ENCODE measurements around the gene SAXO1.
A peak's percentile ranks its signal among the peaks of the same experiment; 100 is the strongest.
"Not testable (repeated sequence)": the region's sequence is repeated elsewhere in the genome, so short reads cannot be mapped to it uniquely, and the experiment has no call there.

The SAXO1 gene, protein sequence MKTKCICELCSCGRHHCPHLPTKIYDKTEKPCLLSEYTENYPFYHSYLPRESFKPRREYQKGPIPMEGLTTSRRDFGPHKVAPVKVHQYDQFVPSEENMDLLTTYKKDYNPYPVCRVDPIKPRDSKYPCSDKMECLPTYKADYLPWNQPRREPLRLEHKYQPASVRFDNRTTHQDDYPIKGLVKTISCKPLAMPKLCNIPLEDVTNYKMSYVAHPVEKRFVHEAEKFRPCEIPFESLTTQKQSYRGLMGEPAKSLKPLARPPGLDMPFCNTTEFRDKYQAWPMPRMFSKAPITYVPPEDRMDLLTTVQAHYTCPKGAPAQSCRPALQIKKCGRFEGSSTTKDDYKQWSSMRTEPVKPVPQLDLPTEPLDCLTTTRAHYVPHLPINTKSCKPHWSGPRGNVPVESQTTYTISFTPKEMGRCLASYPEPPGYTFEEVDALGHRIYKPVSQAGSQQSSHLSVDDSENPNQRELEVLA

GRCh38 chr9:19033015-19033414 is at the start of gene SAXO1:
TSS of gene SAXO1 (minus strand) at chr9:19033209. CDS start at chr9:19032908, 301 bp downstream.
- no peak for DNase-seq

DNA sequence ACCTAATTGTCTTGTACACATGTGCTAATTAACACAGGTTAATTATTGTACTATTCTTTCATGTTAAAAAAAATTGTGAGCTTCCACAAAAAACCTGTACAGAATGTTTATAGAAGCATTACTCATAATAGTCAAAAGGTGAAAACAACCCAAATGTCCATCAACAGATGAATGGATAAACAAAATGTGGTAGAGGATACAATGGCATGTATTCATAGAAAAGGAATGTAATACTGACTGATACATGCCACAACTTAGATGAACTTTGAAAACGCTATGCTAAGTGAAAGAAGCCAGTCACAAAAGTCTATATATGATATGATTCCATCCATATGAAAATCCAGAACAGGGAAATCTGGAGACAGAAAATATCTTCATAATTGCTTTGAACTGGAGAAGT is 41.8 kb upstream of the SAXO1 start:
- no peak for DNase-seq

GRCh38 chr9:19074229-19074628 is 41.2 kb upstream of the SAXO1 start:
- no peak for DNase-seq

- no peak for DNase-seq
Observed at GRCh38 chr9:19057033-19057432, 24.0 kb upstream of the SAXO1 start.

- DNase-seq, result peak in 1 of 2 donors; percentile 7
Observed at GRCh38 chr9:19050637-19051591, 17.9 kb upstream of the SAXO1 start.

- peak in 1 of 2 donors; percentile 7 for DNase-seq
Observed at GRCh38 chr9:19049917-19050636, 17.1 kb upstream of the SAXO1 start.

DNA sequence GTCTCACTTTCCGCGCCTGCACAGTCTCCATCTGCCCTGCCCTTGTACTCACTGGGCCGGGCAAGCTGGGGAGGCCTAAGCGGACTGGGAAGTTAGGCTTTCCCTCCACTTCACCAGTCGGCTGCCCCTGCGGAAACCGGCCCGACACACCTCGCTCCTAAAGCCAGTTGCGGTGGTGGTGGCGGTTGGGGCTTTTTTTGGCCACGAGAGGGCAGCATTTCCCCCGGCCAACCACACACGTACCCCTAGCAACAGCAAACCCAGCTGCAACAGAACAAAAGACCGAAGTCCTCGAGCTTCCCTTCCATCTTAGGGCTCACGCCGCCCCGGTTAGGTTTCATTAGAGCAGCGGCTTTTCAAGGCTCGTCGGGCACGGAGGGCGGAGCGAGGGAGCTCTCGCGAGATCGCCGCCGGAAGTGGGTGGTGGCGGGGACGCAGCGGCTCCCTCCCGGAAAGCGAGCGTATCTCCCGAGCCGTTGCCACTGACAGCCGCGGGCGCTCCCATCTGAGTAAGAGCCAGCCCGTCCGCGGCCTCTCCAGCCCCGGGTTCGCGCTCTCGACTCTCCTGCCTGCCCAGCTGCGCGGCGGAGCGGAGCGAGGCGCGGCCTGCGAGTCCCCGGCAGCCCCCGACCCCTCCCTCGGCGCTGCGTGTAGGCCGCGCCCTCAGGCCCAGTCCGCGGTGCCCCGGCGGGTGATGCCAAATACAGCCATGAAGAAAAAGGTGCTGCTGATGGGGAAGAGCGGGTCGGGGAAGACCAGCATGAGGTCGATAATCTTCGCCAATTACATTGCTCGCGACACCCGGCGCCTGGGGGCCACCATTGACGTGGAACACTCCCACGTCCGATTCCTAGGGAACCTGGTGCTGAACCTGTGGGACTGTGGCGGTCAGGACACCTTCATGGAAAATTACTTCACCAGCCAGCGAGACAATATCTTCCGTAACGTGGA is 16.2 kb upstream of the SAXO1 start, which contains the start of gene RRAGA:
TSS of gene RRAGA (plus strand) at position 462 of the 951 bp plus-strand sequence. CDS start at position 695, 233 bp downstream.
- peak; percentile 94 to 95 for DNase-seq

DNA sequence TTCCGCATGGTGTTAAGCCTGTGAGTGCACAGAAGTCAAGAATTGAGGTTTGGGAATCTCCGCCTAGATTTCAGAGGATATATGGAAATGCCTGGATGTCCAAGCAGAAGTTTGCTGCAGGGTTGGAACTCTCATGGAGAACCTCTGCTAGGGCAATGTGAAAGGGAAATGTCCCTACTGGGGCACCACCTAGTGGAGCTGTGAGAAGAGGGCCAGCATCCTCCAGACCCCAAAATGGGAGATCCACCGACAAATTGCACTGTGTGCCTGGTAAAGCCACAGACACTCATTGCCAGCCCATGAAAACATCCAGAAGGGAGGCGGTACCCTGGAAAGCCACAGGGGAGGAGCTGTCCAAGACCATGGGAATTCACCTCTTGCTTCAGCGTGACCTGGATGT is 3.6 kb upstream of the SAXO1 start:
- DNase-seq, result no peak

GRCh38 chr9:19032406-19032805 is 603 bp downstream of the SAXO1 start:
- no peak for DNase-seq

DNA sequence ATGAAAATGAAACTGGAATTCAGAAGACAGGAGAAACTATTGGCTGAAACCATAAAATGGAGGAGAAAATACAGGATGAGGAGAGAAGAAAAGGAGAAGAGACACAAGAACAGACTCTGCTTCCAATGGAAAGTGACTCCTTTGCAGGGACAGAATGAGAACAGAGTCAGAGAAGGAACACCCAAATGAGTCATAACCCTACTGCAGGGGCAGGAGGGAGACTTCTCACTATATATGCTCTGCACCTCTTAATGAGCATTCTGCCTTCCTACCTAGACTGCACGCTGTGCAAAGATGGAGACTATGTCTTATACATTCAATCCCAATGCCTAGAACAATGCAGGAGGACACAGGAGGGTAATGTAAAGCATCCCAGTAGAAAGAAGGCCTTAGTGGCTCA is 2.1 kb downstream of the SAXO1 start:
- no peak for DNase-seq

- DNase-seq, result peak in 1 of 2 donors; percentile 46
Observed at GRCh38 chr9:19028835-19029451, 4.1 kb downstream of the SAXO1 start.

DNA sequence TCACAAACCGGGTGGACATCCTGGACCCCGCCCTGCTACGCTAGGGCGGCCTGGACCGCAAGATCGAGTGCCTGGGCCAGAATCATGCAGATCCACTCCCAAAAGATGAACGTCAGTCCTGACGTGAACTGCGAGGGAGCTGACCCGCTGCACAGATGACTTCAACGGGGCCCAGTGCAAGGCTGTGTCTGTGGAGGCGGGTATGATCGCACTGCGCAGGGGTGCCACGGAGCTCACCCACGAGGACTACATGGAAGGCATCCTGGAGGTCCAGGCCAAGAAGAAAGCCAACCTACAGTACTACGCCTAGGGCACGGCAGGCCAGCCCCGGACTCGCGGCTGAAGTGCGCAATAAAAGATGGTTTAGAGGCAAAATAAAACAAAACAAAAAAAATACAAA is 5.2 kb downstream of the SAXO1 start:
- no peak for DNase-seq

DNA sequence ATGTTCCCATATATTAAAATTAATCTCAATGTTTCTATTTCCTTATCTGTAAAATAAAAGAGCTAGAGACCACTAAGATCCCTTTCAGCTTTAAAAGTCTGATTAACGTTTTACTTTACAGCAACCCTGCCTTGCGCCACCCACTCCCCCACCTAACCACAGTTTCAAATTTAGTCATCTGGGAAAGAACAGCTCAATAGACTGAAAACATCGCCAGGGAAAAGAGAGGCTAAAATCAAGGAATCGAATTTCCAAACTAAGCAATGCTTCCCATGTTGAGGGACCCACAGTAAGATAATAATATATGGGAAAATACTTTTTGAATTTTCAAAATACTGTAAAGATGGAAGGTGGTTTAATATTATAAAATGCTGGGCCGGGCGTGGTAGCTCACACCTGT is 6.6 kb downstream of the SAXO1 start:
- no peak for DNase-seq

DNA sequence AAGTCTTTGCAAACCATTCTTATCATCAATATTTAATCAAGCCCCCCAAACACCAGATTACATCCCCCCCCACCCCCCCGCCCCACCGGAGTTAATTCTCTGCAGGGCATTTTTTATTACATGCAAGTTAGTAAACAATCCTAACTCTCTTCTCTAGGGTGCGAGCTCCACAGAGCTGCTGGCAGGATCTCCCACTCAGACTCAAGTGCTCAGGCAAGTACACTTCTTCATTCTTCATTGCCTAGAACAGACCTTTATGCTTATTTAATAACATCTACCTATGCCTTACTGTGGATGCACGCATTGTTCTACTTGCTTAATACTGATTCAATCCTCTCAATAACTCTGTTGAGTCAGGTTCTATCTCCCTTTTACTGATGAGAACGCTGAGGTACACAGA is 9.9 kb downstream of the SAXO1 start:
- no peak for DNase-seq

- DNase-seq, result no peak
Observed at GRCh38 chr9:19022206-19022605, 10.8 kb downstream of the SAXO1 start.

DNA sequence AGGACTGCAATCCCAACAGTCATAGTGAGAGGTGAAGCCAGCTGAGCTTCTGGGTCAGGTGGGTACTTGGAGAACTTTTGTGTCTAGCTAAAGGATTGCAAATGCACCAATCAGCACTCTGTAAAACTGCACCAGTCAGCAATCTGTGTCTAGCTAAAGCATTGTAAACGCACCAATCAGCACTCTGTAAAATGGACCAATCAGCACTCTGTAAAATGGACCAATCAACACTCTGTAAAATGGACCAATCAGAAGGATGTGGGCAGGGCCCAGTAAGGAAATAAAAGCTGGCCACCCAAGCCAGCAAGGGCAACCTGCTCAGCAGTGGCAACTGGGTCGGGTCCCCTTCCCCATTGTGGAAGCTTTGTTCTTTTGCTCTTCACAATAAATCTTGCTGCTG is 11.4 kb downstream of the SAXO1 start:
- DNase-seq, result not testable (repeated sequence)

DNA sequence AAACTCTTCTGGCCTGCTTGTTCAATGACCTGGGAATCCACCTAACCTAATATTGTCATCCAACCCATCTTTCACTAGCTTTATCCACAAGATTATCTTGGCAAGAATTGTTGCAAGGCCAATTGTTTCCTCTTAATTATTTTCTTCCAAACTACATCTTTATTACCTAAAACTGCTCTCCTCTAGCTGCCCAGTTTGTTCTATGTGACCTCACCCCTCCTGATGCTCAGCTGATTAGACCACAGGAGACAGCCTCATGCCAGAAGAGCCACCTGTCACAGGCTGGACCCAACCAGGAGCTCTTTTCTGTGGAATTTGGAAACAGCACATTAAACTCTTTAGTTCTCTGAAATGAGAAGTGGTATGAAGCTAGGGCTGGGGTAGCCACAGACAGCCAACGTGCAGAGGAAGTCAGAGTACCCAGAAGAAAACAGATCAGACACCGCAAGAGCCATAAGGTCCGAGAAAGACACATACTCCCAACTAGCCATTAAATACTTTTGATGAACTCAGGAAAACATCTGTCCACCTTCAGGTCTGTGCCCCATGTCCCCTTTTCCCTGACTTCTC is 12.0 kb downstream of the SAXO1 start:
- no peak for DNase-seq

DNA sequence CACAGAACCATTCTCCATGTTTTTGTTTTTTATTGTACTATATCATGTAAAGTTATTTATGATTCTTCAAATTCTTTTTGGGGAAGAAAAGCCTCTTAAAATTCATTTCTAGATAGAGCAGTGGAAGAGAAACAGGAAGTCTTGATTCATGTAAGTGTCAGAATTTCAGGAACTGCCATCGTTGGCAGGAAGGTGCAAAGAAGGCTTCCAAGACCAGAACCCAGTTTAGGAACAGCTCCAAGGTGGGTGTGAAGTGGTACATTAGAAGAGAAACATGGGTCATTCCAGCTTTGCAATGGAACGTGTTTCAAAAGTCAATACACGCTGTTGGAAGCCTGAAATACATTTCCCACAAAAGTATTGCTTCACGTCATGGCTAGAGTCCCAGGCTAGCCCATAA is 14.8 kb downstream of the SAXO1 start:
- DNase-seq, result no peak

- DNase-seq, result no peak
Observed at GRCh38 chr9:19009391-19009965, 23.5 kb downstream of the SAXO1 start.

DNA sequence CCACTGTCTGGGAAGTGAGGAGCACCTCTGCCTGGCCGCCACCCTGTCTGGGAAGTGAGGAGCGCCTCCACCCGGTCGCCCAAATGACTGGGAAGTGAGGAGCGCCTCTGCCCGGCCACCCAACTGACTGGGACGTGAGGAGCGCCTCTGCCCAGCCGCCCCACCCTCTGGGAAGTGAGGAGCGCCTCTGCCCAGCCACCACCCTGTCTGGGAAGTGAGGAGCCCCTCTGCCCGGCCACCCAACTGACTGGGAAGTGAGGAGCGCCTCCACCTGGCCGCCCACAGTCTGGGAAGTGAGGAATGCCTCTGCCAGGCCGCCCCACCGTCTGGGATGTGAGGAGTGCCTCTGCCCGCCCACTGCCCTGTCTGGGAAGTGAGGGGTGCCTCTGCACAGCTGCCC is 32.9 kb downstream of the SAXO1 start:
- no peak for DNase-seq

Measured in CD4-positive, alpha-beta T cell treated with Interferon alpha-2 for 1 hour (primary cell).